ENCODE data around the gene FKBP15. TPM values are rescaled to one million over a fixed set of nuclear protein-coding genes. Genes with fewer than 3 reads are reported as not detected.
"Not testable (repeated sequence)": the region's sequence is repeated elsewhere in the genome, so short reads cannot be mapped to it uniquely, and the experiment has no call there.

Gene FKBP15
- polyA plus RNA-seq, 2 donors: 10.5 to 11.6 TPM

DNA sequence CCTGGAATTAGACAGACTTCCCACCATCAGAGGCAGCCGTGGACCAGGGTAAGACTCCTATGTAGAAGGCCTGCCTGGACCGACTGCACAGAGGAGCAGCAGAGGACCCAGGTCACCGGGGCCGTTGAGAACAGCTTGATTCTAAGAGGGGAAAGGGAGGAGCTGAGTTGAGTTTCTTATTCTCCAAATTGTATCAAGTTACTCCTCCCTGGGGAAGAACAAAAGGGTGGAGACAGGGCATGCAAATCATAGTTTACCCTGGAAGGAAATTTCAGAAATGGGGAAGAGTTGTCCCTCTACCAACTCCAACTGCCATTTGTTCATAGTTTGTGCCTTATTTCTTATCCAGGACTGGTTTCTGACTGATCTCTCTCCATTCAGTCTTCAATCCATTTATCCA, 91.2 kb downstream of the FKBP15 start:
- H3K27ac ChIP-seq (ENCODE audit: low read depth in 2 of 2, low read length in 1 of 2): no peak overlapping the region
- 46 to 60% methylated on average over 4 of the region's 4 CpGs for WGBS, 2 donors
- no peaks in the 10 kb centered on the region for H3K9me3 ChIP-seq (ENCODE audit: control insufficient read depth in 2 of 2, insufficient read depth in 1 of 2, low read depth in 1 of 2, low read length in 1 of 2)
- no peaks in the 10 kb centered on the region for H3K36me3 ChIP-seq (ENCODE audit: control insufficient read depth in 2 of 2, insufficient read depth in 2 of 2, low read length in 1 of 2)
- no peaks in the 10 kb centered on the region for H3K4me1 ChIP-seq (ENCODE audit: control insufficient read depth in 2 of 2, insufficient read depth in 2 of 2, low read length in 1 of 2)
- H3K4me3 ChIP-seq (ENCODE audit: low read depth in 1 of 2, low read length in 2 of 2): no peak overlapping the region
- H3K27me3 ChIP-seq (ENCODE audit: control insufficient read depth in 1 of 2, insufficient read depth in 2 of 2, low read length in 2 of 2): no peaks in the 10 kb centered on the region

DNA sequence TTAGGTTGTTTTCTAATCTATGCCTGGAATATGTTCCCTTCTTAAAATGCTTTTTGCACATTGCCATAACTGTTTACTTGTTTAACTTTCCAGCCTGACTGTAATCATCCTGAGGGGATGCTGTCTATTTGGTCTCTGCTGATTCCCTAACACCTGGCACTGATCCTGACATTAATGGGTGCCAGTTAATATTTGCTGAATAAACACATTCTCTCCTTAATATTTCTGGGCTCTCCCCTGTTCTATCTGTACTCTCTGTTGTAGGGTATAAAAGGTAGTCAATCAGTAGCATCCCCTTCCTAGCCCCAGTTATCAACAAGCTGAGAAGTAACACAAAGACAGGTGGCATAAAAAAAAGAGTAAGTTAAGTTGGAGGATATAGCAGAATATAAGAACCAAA, 91.6 kb downstream of the FKBP15 start:
- H3K27ac ChIP-seq (ENCODE audit: low read depth in 2 of 2, low read length in 1 of 2): no peak overlapping the region
- H3K9me3 ChIP-seq (ENCODE audit: control insufficient read depth in 2 of 2, insufficient read depth in 1 of 2, low read depth in 1 of 2, low read length in 1 of 2): no peaks in the 10 kb centered on the region
- no peaks in the 10 kb centered on the region for H3K4me1 ChIP-seq (ENCODE audit: control insufficient read depth in 2 of 2, insufficient read depth in 2 of 2, low read length in 1 of 2)
- no peak overlapping the region for H3K4me3 ChIP-seq (ENCODE audit: low read depth in 1 of 2, low read length in 2 of 2)
- no peaks in the 10 kb centered on the region for H3K36me3 ChIP-seq (ENCODE audit: control insufficient read depth in 2 of 2, insufficient read depth in 2 of 2, low read length in 1 of 2)
- no peaks in the 10 kb centered on the region for H3K27me3 ChIP-seq (ENCODE audit: control insufficient read depth in 1 of 2, insufficient read depth in 2 of 2, low read length in 2 of 2)

DNA sequence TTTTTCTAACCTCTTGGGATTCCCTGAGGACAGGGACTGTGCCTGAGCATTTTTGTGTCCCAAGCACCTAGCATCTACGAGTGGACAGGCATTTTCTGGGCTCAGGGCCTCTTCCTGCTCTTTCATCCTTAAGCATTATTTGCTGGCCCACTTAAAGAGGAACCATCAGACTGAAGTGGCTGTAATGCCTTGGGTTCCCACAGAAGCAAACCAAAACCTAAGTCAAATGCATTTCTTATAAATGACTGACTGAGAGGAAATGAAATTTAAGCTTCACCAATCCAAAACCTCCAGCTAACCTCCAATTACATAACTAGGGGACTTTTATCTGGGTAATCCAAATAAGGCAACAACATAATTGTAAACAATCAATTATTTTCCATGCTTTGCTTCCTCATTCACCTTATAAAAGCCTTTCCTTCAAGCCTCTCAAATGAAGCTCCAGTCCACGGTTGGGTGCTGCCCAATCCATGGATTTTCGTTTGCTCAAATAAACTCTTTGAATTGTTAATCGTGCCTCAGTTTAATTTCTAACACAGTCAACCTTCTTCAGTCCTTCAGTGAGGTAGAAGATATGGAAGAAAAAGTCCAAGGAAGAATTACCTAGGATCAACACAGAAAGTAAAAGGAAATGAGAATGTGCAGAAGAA, 95.6 kb downstream of the FKBP15 start:
- H3K4me1 ChIP-seq (ENCODE audit: control insufficient read depth in 2 of 2, insufficient read depth in 2 of 2, low read length in 1 of 2): no peaks in the 10 kb centered on the region
- H3K27ac ChIP-seq (ENCODE audit: low read depth in 2 of 2, low read length in 1 of 2): no peak overlapping the region
- H3K27me3 ChIP-seq (ENCODE audit: control insufficient read depth in 1 of 2, insufficient read depth in 2 of 2, low read length in 2 of 2): no peaks in the 10 kb centered on the region
- 67 to 70% methylated on average over 4 of the region's 4 CpGs for WGBS, 2 donors
- H3K36me3 ChIP-seq (ENCODE audit: control insufficient read depth in 2 of 2, insufficient read depth in 2 of 2, low read length in 1 of 2): no peaks in the 10 kb centered on the region
- no peaks in the 10 kb centered on the region for H3K9me3 ChIP-seq (ENCODE audit: control insufficient read depth in 2 of 2, insufficient read depth in 1 of 2, low read depth in 1 of 2, low read length in 1 of 2)
- no peak overlapping the region for H3K4me3 ChIP-seq (ENCODE audit: low read depth in 1 of 2, low read length in 2 of 2)

DNA sequence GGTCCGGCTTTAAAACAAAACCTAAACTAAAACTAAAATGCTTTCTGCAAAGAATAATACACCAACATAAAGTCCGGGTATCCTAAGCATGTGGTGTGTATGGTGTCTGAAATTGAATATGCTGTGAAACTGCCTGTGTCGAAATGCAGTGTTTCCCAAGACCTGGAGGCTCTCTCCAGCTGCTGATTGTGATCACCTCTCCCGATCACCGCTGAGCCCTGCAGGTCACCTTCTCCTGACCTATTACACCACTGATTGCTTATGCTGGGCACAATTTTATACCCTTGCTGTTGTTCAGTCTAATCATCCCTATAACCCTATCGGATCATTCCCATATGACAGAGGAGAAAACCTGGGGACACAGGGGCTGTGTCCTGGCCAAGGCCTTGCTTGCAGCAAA, 102.2 kb downstream of the FKBP15 start:
- WGBS, 2 donors: no CpG with 5 or more reads among the region's 6 CpGs
- not testable (repeated sequence) for H3K36me3 ChIP-seq (ENCODE audit: control insufficient read depth in 2 of 2, insufficient read depth in 2 of 2, low read length in 1 of 2); H3K9me3 ChIP-seq (ENCODE audit: control insufficient read depth in 2 of 2, insufficient read depth in 1 of 2, low read depth in 1 of 2, low read length in 1 of 2); H3K4me1 ChIP-seq (ENCODE audit: control insufficient read depth in 2 of 2, insufficient read depth in 2 of 2, low read length in 1 of 2); H3K4me3 ChIP-seq (ENCODE audit: low read depth in 1 of 2, low read length in 2 of 2); H3K27me3 ChIP-seq (ENCODE audit: control insufficient read depth in 1 of 2, insufficient read depth in 2 of 2, low read length in 2 of 2); H3K27ac ChIP-seq (ENCODE audit: low read depth in 2 of 2, low read length in 1 of 2)

Other genes with a start within 250 kb of the FKBP15 start
- 1 to 10 TPM in 1 of 2 donors, under 1 TPM in 1; 0.92 to 1.5 TPM for gene ZNF883, start 209.1 kb downstream of the FKBP15 start, polyA plus RNA-seq
- gene ZFP37, start 164.6 kb downstream of the FKBP15 start, polyA plus RNA-seq: under 1 TPM; 0.35 to 0.81 TPM
- 1 to 10 TPM; 4.9 to 7.4 TPM for gene SLC31A2, start 70.3 kb downstream of the FKBP15 start, polyA plus RNA-seq
- gene SLC31A1, start 267 bp upstream of the FKBP15 start, polyA plus RNA-seq: 10 to 100 TPM in 1 of 2 donors, 1 to 10 TPM in 1; 5.4 to 10.4 TPM
- gene CDC26, start 54.3 kb upstream of the FKBP15 start, polyA plus RNA-seq: 10 to 100 TPM; 13.5 to 27.9 TPM
- 10 to 100 TPM in 1 of 2 donors, 1 to 10 TPM in 1; 5.1 to 11.3 TPM for gene PRPF4, start 54.4 kb upstream of the FKBP15 start, polyA plus RNA-seq
- gene RNF183, start 82.1 kb upstream of the FKBP15 start, polyA plus RNA-seq: 1 to 10 TPM; 2.3 to 3.6 TPM
- 1 to 10 TPM; 1.2 to 1.6 TPM for gene WDR31, start 119.0 kb upstream of the FKBP15 start, polyA plus RNA-seq
- 10 to 100 TPM; 17.2 to 27.5 TPM for gene BSPRY, start 128.3 kb upstream of the FKBP15 start, polyA plus RNA-seq
- gene HDHD3, start 155.7 kb upstream of the FKBP15 start, polyA plus RNA-seq: 10 to 100 TPM; 43.7 to 46.6 TPM
- gene ALAD, start 180.0 kb upstream of the FKBP15 start, polyA plus RNA-seq: 10 to 100 TPM; 38.4 TPM
- gene POLE3, start 189.4 kb upstream of the FKBP15 start, polyA plus RNA-seq: 10 to 100 TPM; 17.4 to 38.9 TPM
- under 1 TPM; 0.20 to 0.33 TPM for gene C9orf43, start 189.5 kb upstream of the FKBP15 start, polyA plus RNA-seq
- gene RGS3, start 242.4 kb upstream of the FKBP15 start, polyA plus RNA-seq: 10 to 100 TPM in 1 of 2 donors, 1 to 10 TPM in 1; 9.1 to 10.2 TPM